Testis (tissue), 2 donors: ENCODE data around the gene GPANK1.

Experiments
- POLR2A ChIP-seq: fragments of 450-650 bp; IDR thresholded peaks from one replicate; pipeline ENCODE4 v1.6.1; 2017; ENCODE audit warnings: antibody characterized with exemption, mild to moderate bottlenecking, moderate library complexity
- TF ChIP-seq, protein P1 (sequence below), 3 experiments: fragments of 450-650 bp in 2 of 3; fragments of 200-600 bp in 1 of 3; sonication (generic) in 1 of 3; IDR thresholded peaks; one replicate each; pipeline ENCODE4 v1.5.1; 2016 to 2019; ENCODE audit warnings: antibody characterized with exemption in 3 of 3, mild to moderate bottlenecking in 2 of 3, moderate library complexity in 1 of 3

DNA sequence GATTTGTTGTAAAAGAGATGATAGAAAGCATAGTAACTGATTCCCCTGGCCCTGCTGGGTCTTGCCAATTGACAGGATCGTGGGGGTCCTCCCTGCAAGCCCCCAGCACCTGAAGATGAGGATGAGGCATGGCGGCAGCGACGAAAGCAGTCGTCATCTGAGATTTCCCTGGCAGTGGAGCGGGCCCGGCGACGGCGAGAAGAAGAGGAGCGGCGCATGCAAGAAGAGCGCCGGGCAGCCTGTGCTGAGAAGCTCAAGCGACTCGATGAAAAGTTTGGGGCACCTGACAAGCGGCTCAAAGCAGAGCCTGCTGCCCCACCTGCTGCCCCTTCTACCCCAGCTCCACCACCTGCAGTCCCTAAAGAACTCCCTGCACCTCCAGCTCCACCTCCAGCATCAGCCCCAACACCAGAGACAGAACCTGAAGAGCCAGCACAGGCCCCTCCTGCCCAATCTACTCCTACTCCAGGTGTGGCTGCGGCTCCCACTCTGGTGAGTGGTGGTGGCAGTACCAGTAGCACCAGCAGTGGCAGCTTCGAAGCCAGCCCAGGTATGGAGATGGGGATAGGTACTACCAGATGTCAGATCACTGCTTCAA lies 37.0 kb downstream of the GPANK1 start:
- TF ChIP-seq, protein P1, sequence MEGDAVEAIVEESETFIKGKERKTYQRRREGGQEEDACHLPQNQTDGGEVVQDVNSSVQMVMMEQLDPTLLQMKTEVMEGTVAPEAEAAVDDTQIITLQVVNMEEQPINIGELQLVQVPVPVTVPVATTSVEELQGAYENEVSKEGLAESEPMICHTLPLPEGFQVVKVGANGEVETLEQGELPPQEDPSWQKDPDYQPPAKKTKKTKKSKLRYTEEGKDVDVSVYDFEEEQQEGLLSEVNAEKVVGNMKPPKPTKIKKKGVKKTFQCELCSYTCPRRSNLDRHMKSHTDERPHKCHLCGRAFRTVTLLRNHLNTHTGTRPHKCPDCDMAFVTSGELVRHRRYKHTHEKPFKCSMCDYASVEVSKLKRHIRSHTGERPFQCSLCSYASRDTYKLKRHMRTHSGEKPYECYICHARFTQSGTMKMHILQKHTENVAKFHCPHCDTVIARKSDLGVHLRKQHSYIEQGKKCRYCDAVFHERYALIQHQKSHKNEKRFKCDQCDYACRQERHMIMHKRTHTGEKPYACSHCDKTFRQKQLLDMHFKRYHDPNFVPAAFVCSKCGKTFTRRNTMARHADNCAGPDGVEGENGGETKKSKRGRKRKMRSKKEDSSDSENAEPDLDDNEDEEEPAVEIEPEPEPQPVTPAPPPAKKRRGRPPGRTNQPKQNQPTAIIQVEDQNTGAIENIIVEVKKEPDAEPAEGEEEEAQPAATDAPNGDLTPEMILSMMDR (IDR thresholded peaks at IDR 0.05): no peak
- TF ChIP-seq POLR2A: no peak
